HG03103 (cell line): Measurements from ENCODE around the gene CEACAM19.
"Not testable (repeated sequence)": the region's sequence is repeated elsewhere in the genome, so short reads cannot be mapped to it uniquely, and the experiment has no call there.

Source experiments
- ATAC-seq: cut with Tn5 transposase; IDR thresholded peaks from one replicate; pipeline ENCODE4 v1.9.1; 2021; ENCODE audit warnings: low read depth; ENCODE audit not compliant: unreplicated experiment

The CEACAM19 gene

GRCh38 chr19:44697670-44698034 lies 26.4 kb downstream of the CEACAM19 start:
- ATAC-seq: no peak

- no peak for ATAC-seq
Observed at GRCh38 chr19:44698492-44699201, 27.4 kb downstream of the CEACAM19 start, which contains the start of gene CEACAM16. TSS of gene CEACAM16 (plus strand) at chr19:44699151. CDS start at chr19:44701457, 2,306 bp downstream.

- ATAC-seq: no peak
Observed at GRCh38 chr19:44700547-44700946, 29.3 kb downstream of the CEACAM19 start.

- no peak for ATAC-seq
Observed at GRCh38 chr19:44701228-44701627, 29.9 kb downstream of the CEACAM19 start.

GRCh38 chr19:44702551-44703176 lies 31.4 kb downstream of the CEACAM19 start:
- no peak for ATAC-seq

GRCh38 chr19:44703336-44704078 lies 32.2 kb downstream of the CEACAM19 start:
- ATAC-seq: no peak

- no peak for ATAC-seq
Observed at GRCh38 chr19:44704982-44705381, 33.7 kb downstream of the CEACAM19 start.

GRCh38 chr19:44705502-44706010 lies 34.3 kb downstream of the CEACAM19 start:
- no peak for ATAC-seq

- no peak for ATAC-seq
Observed at GRCh38 chr19:44706506-44707236, 35.4 kb downstream of the CEACAM19 start.

GRCh38 chr19:44707794-44708193 lies 36.5 kb downstream of the CEACAM19 start:
- ATAC-seq: no peak

GRCh38 chr19:44708940-44709339 lies 37.7 kb downstream of the CEACAM19 start:
- no peak for ATAC-seq

GRCh38 chr19:44709434-44710266 lies 38.4 kb downstream of the CEACAM19 start:
- ATAC-seq: not testable (repeated sequence)

GRCh38 chr19:44710483-44710882 lies 39.2 kb downstream of the CEACAM19 start:
- ATAC-seq: no peak

- ATAC-seq: no peak
Observed at GRCh38 chr19:44712864-44713515, 41.7 kb downstream of the CEACAM19 start.

GRCh38 chr19:44714597-44715169 lies 43.4 kb downstream of the CEACAM19 start:
- no peak for ATAC-seq

- ATAC-seq: no peak
Observed at GRCh38 chr19:44717603-44718002, 46.3 kb downstream of the CEACAM19 start.

GRCh38 chr19:44718441-44719261 lies 47.4 kb downstream of the CEACAM19 start:
- ATAC-seq: no peak

GRCh38 chr19:44719262-44719701 lies 48.0 kb downstream of the CEACAM19 start:
- ATAC-seq: no peak
